Parathyroid adenoma (tissue), 2 donors: ENCODE results near the gene AFG1L.

Experiments used
- H2AFZ ChIP-seq: fragments of 300-600 bp; sonication (generic); one replicate; pipeline ENCODE4 v1.7.0; 2017; ENCODE audit warnings: antibody characterized with exemption, mild to moderate bottlenecking
- H3K27ac ChIP-seq: fragments of 300-600 bp; sonication (generic); one replicate; pipeline ENCODE4 v1.7.0; 2017
- H3K27me3 ChIP-seq: fragments of 300-600 bp; sonication (generic); one replicate; pipeline ENCODE4 v1.7.0; 2017; ENCODE audit warnings: low read length; ENCODE audit not compliant: control insufficient read depth, insufficient read depth
- H3K36me3 ChIP-seq: fragments of 300-600 bp; sonication (generic); one replicate; pipeline ENCODE4 v1.7.0; 2017; ENCODE audit warnings: low read length; ENCODE audit not compliant: control insufficient read depth, insufficient read depth
- H3K4me1 ChIP-seq: fragments of 300-600 bp; sonication (generic); one replicate; pipeline ENCODE4 v1.7.0; 2017; ENCODE audit warnings: control low read depth
- H3K4me2 ChIP-seq: fragments of 300-600 bp; sonication (generic); one replicate; pipeline ENCODE4 v1.7.0; 2017; ENCODE audit warnings: low read length
- H3K4me3 ChIP-seq: fragments of 300-600 bp; sonication (generic); one replicate; pipeline ENCODE4 v1.7.0; 2017; ENCODE audit warnings: low read depth, low read length
- H3K79me2 ChIP-seq: fragments of 300-600 bp; sonication (generic); one replicate; pipeline ENCODE4 v1.7.0; 2017; ENCODE audit warnings: control low read depth
- H3K9ac ChIP-seq: fragments of 300-600 bp; sonication (generic); one replicate; pipeline ENCODE4 v1.7.0; 2017; ENCODE audit warnings: mild to moderate bottlenecking
- H3K9me3 ChIP-seq: fragments of 300-600 bp; sonication (generic); one replicate; pipeline ENCODE4 v1.7.0; 2017; ENCODE audit warnings: low read length; ENCODE audit not compliant: control insufficient read depth
- TF ChIP-seq, protein P1 (sequence below): fragments of 300-600 bp; sonication (generic); IDR thresholded peaks from one replicate; pipeline ENCODE4 v1.7.0; 2017; ENCODE audit warnings: antibody characterized with exemption, mild to moderate bottlenecking
- donor health status: primary hyperparathyroidism.

Gene AFG1L

GRCh38 chr6:108274546-108274945 is 20.3 kb upstream of the AFG1L start:
- H3K4me3 ChIP-seq, result no peak overlapping the region
- no peaks in the 10 kb centered on the region for H3K36me3 ChIP-seq
- no peak overlapping the region for H3K9ac ChIP-seq
- H3K79me2 ChIP-seq, result no peaks in the 10 kb centered on the region
- TF ChIP-seq, protein P1, sequence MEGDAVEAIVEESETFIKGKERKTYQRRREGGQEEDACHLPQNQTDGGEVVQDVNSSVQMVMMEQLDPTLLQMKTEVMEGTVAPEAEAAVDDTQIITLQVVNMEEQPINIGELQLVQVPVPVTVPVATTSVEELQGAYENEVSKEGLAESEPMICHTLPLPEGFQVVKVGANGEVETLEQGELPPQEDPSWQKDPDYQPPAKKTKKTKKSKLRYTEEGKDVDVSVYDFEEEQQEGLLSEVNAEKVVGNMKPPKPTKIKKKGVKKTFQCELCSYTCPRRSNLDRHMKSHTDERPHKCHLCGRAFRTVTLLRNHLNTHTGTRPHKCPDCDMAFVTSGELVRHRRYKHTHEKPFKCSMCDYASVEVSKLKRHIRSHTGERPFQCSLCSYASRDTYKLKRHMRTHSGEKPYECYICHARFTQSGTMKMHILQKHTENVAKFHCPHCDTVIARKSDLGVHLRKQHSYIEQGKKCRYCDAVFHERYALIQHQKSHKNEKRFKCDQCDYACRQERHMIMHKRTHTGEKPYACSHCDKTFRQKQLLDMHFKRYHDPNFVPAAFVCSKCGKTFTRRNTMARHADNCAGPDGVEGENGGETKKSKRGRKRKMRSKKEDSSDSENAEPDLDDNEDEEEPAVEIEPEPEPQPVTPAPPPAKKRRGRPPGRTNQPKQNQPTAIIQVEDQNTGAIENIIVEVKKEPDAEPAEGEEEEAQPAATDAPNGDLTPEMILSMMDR, result no peak
- no peak overlapping the region for H3K27ac ChIP-seq
- H3K27me3 ChIP-seq, result no peaks in the 10 kb centered on the region
- H3K9me3 ChIP-seq, result no peaks in the 10 kb centered on the region
- H2AFZ ChIP-seq, result no peak overlapping the region
- no peaks in the 10 kb centered on the region for H3K4me1 ChIP-seq
- H3K4me2 ChIP-seq, result no peak overlapping the region

- H3K27me3 ChIP-seq, result no peaks in the 10 kb centered on the region
- H3K4me1 ChIP-seq, result no peaks in the 10 kb centered on the region
- H3K4me2 ChIP-seq, result no peak overlapping the region
- H2AFZ ChIP-seq, result no peak overlapping the region
- no peak overlapping the region for H3K4me3 ChIP-seq
- H3K27ac ChIP-seq, result no peak overlapping the region
- H3K9me3 ChIP-seq, result no peaks in the 10 kb centered on the region
- no peaks in the 10 kb centered on the region for H3K79me2 ChIP-seq
- H3K9ac ChIP-seq, result no peak overlapping the region
- TF ChIP-seq, protein P1, result no peak
- no peaks in the 10 kb centered on the region for H3K36me3 ChIP-seq
Observed at GRCh38 chr6:108275976-108276375, 18.9 kb upstream of the AFG1L start.

GRCh38 chr6:108277295-108277694 is 17.6 kb upstream of the AFG1L start:
- Histone ChIP-seq H3K27me3 (no peaks in the 10 kb centered on the region), H3K9ac (no peak overlapping the region), H3K27ac (no peak overlapping the region), H3K36me3 (no peaks in the 10 kb centered on the region), H3K4me1 (no peaks in the 10 kb centered on the region), H3K4me3 (no peak overlapping the region), H3K9me3 (no peaks in the 10 kb centered on the region), H3K4me2 (no peak overlapping the region), H2AFZ (no peak overlapping the region), H3K79me2 (no peaks in the 10 kb centered on the region)
- TF ChIP-seq, protein P1, result no peak

DNA sequence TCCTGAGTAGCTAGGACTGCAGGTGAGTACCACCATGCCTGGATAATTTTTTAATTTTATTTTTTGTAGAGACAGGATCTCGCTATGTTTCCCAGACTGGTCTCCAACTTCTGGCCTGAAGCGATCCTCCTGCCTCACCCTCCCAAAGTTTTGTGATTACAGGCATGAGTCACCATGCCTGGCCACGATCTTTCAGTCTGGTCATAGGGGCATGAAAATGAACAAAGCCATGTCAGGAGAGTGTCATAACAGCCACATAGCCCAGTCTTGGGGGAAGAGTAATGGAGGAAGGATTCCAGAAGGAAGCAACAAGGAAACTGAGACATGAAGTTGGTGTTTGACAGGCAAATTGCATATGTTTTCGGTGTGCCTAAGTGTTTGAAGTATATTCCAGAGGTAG is 17.0 kb upstream of the AFG1L start:
- Histone ChIP-seq H3K36me3 (no peaks in the 10 kb centered on the region), H3K4me3 (no peak overlapping the region), H3K9me3 (no peaks in the 10 kb centered on the region), H3K4me2 (no peak overlapping the region), H3K27ac (no peak overlapping the region), H3K27me3 (no peaks in the 10 kb centered on the region), H3K9ac (no peak overlapping the region), H2AFZ (no peak overlapping the region), H3K79me2 (no peaks in the 10 kb centered on the region), H3K4me1 (no peaks in the 10 kb centered on the region)
- TF ChIP-seq, protein P1, result no peak

DNA sequence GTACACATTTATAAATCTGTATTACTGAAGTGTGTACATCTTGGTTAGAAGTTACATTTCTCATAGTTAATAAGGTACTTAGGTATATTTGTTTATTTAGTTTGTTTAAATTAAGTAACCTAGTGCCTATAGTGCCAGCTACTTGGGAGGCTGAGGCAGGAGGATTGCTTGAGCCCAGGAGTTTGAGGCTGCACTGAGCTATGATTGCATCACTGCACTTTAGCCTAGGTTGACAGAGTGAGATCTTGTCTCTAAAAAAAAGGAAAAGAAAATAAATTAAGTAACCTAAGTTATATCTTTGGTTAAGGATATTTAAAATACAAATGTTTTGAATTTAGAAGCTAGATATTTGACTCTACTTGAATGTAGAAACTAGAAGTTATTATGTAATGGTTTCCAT is 9.5 kb upstream of the AFG1L start:
- Histone ChIP-seq H3K9me3 (no peaks in the 10 kb centered on the region), H3K79me2 (no peaks in the 10 kb centered on the region), H2AFZ (no peak overlapping the region), H3K4me1 (no peaks in the 10 kb centered on the region), H3K4me3 (no peak overlapping the region), H3K36me3 (no peaks in the 10 kb centered on the region), H3K27ac (no peak overlapping the region), H3K4me2 (no peak overlapping the region), H3K9ac (no peak overlapping the region), H3K27me3 (no peaks in the 10 kb centered on the region)
- TF ChIP-seq, protein P1, result no peak
